H9 (cell line): ENCODE data around the gene ATP7B. TPM values are rescaled to one million over a fixed set of nuclear protein-coding genes. Genes with fewer than 3 reads are reported as not detected.

Experiments
- DNase-seq: peaks from one replicate; pipeline ENCODE4 v3.0.0-alpha.2; 2017
- H2AFZ ChIP-seq: one replicate; pipeline ENCODE4 v1.6.1; 2013; ENCODE audit warnings: mild to moderate bottlenecking, low read length, control low read depth, moderate library complexity
- H2AK5ac ChIP-seq: 2 replicates; pipeline ENCODE4 v1.6.1; 2013; ENCODE audit warnings: low read length, control low read depth, mixed read lengths; ENCODE audit not compliant: insufficient read length
- H2BK120ac ChIP-seq: one replicate; pipeline ENCODE4 v1.6.1; 2013; ENCODE audit warnings: low read depth, mild to moderate bottlenecking, low read length, control low read depth, inconsistent platforms; ENCODE audit not compliant: poor library complexity, severe bottlenecking
- H2BK12ac ChIP-seq: 2 replicates; pipeline ENCODE4 v1.6.1; 2013; ENCODE audit warnings: low read length, control low read depth, mixed read lengths, low read depth; ENCODE audit not compliant: insufficient read length
- H2BK15ac ChIP-seq: 2 replicates; pipeline ENCODE4 v1.6.1; 2013; ENCODE audit warnings: low read depth, low read length, control low read depth
- H2BK20ac ChIP-seq: one replicate; pipeline ENCODE4 v1.6.1; 2013; ENCODE audit warnings: low read depth, mild to moderate bottlenecking, low read length, control low read depth, inconsistent platforms; ENCODE audit not compliant: poor library complexity, severe bottlenecking
- H2BK5ac ChIP-seq: 2 replicates; pipeline ENCODE4 v1.6.1; 2013; ENCODE audit warnings: low read length, control low read depth, mixed read lengths; ENCODE audit not compliant: insufficient read length
- H3K14ac ChIP-seq: 2 replicates; pipeline ENCODE4 v1.6.1; 2013; ENCODE audit warnings: low read length, control low read depth; ENCODE audit not compliant: insufficient read depth
- H3K18ac ChIP-seq: 2 replicates; pipeline ENCODE4 v1.6.1; 2013; ENCODE audit warnings: low read depth, mild to moderate bottlenecking, mixed read lengths, low read length, control low read depth; ENCODE audit not compliant: insufficient read length
- H3K23ac ChIP-seq: 2 replicates; pipeline ENCODE4 v1.6.1; 2013; ENCODE audit warnings: low read length, control low read depth, mixed read lengths, low read depth; ENCODE audit not compliant: insufficient read length
- H3K23me2 ChIP-seq: 2 replicates; pipeline ENCODE4 v1.6.1; 2013; ENCODE audit warnings: low read depth, mild to moderate bottlenecking, mixed read lengths, low read length, control low read depth; ENCODE audit not compliant: insufficient read length, poor library complexity, severe bottlenecking
- H3K27ac ChIP-seq: 2 replicates; pipeline ENCODE4 v1.5.1; 2013; ENCODE audit warnings: low read length, control low read depth, mixed read lengths, low read depth; ENCODE audit not compliant: insufficient read length
- H3K27me3 ChIP-seq: 2 replicates; pipeline ENCODE4 v1.6.1; 2013; ENCODE audit warnings: low read length, control low read depth, inconsistent platforms; ENCODE audit not compliant: insufficient read depth
- H3K4ac ChIP-seq: 2 replicates; pipeline ENCODE4 v1.6.1; 2013; ENCODE audit warnings: low read depth, mild to moderate bottlenecking, control low read depth, inconsistent platforms, low read length, moderate library complexity
- H3K4me1 ChIP-seq: 2 replicates; pipeline ENCODE4 v1.6.1; 2013; ENCODE audit warnings: low read length, control low read depth, inconsistent platforms; ENCODE audit not compliant: insufficient read depth
- H3K4me2 ChIP-seq: 2 replicates; pipeline ENCODE4 v1.6.1; 2013; ENCODE audit warnings: low read length, control low read depth, mixed read lengths; ENCODE audit not compliant: insufficient read length, insufficient read depth
- H3K56ac ChIP-seq: 2 replicates; pipeline ENCODE4 v1.6.1; 2013; ENCODE audit warnings: low read depth, mild to moderate bottlenecking, mixed read lengths, low read length, control low read depth; ENCODE audit not compliant: insufficient read length
- H3K79me1 ChIP-seq: 2 replicates; pipeline ENCODE4 v1.6.1; 2013; ENCODE audit warnings: low read depth, mild to moderate bottlenecking, moderate library complexity, low read length, control low read depth, inconsistent platforms; ENCODE audit not compliant: insufficient read depth, poor library complexity, severe bottlenecking
- H3K79me2 ChIP-seq: 2 replicates; pipeline ENCODE4 v1.6.1; 2013; ENCODE audit warnings: low read length, control low read depth, inconsistent platforms; ENCODE audit not compliant: insufficient read depth
- H3K9ac ChIP-seq: 2 replicates; pipeline ENCODE4 v1.6.1; 2013; ENCODE audit warnings: low read length, control low read depth, mixed read lengths; ENCODE audit not compliant: insufficient read length; ENCODE audit errors: extremely low read depth
- H3K9me3 ChIP-seq: one replicate; pipeline ENCODE4 v1.6.1; 2013; ENCODE audit warnings: low read depth, low read length, inconsistent platforms; ENCODE audit not compliant: control insufficient read depth
- H3T11ph ChIP-seq: one replicate; pipeline ENCODE4 v1.6.1; 2013; ENCODE audit warnings: mild to moderate bottlenecking, low read length, control low read depth, inconsistent platforms
- H4K20me1 ChIP-seq: one replicate; pipeline ENCODE4 v1.6.1; 2013; ENCODE audit not compliant: control insufficient read depth, insufficient read length, insufficient read depth
- H4K5ac ChIP-seq: 2 replicates; pipeline ENCODE4 v1.6.1; 2013; ENCODE audit warnings: low read depth, mild to moderate bottlenecking, mixed read lengths, low read length, control low read depth; ENCODE audit not compliant: insufficient read length
- H4K8ac ChIP-seq: replicated peaks from 2 replicates; pipeline ENCODE4 v1.6.1; 2013; ENCODE audit warnings: low read length, control low read depth, mixed read lengths, low read depth; ENCODE audit not compliant: insufficient read length
- H4K91ac ChIP-seq: 2 replicates; pipeline ENCODE4 v1.6.1; 2013; ENCODE audit warnings: low read depth, mild to moderate bottlenecking, moderate library complexity, mixed read lengths, low read length, control low read depth; ENCODE audit not compliant: insufficient read length
- H3K27ac Mint-ChIP-seq, 3 experiments: 2 replicates in 2 of 3; 3 replicates in 1 of 3; pipeline ENCODE4 v1.8.0; 2020 to 2021; ENCODE audit warnings: mixed read lengths in 3 of 3, mild to moderate bottlenecking in 1 of 3, moderate library complexity in 1 of 3
- H3K27me3 Mint-ChIP-seq: 2 replicates; pipeline ENCODE4 v1.8.0; 2021; ENCODE audit warnings: low read depth, mild to moderate bottlenecking, moderate library complexity, mixed read lengths
- H3K36me3 Mint-ChIP-seq, 3 experiments: 2 replicates in 2 of 3; 3 replicates in 1 of 3; pipeline ENCODE4 v1.8.0; 2020 to 2021; ENCODE audit warnings: low read depth in 3 of 3, mixed read lengths in 3 of 3; ENCODE audit not compliant: insufficient read depth in 1 of 3
- H3K4me1 Mint-ChIP-seq, 2 experiments: 2 replicates each; pipeline ENCODE4 v1.8.0; 2020; ENCODE audit warnings: mixed read lengths in 2 of 2
- H3K4me3 Mint-ChIP-seq, 2 experiments: 2 replicates in 1 of 2; 3 replicates in 1 of 2; pipeline ENCODE4 v1.8.0; 2020 to 2021; ENCODE audit warnings: mild to moderate bottlenecking in 2 of 2, mixed read lengths in 2 of 2, moderate library complexity in 1 of 2
- H3K9me3 Mint-ChIP-seq, 2 experiments: 2 replicates in 1 of 2; 3 replicates in 1 of 2; pipeline ENCODE4 v1.8.0; 2020; ENCODE audit warnings: mild to moderate bottlenecking in 2 of 2, mixed read lengths in 2 of 2, moderate library complexity in 1 of 2
- WGBS: extraction: QIAGEN DNeasy Blood & Tissue Kit; methylation state at CpG from one replicate; pipeline ENCODE4 v1.1.7; 2013; ENCODE audit warnings: missing lambda C conversion rate, low lambda C conversion rate, mixed read lengths; ENCODE audit not compliant: insufficient read length; ENCODE audit errors: extremely low coverage; 5-methylcytosine and 5-hydroxymethylcytosine counted together
- total RNA-seq: library from RNA; stranded (reverse); gene quantifications from 2 replicates; pipeline ENCODE4 v1.2.1, GENCODE V29; 2021
- TF ChIP-seq, protein P1 (sequence below): fragments of 200-600 bp; sonication (generic); conservative IDR thresholded peaks from 3 replicates; pipeline ENCODE4 v1.8.0; 2021; ENCODE audit warnings: antibody characterized with exemption, mild to moderate bottlenecking

Gene ATP7B
- total RNA-seq, 1 experiment from 2014 or later, result 5.8 TPM

DNA sequence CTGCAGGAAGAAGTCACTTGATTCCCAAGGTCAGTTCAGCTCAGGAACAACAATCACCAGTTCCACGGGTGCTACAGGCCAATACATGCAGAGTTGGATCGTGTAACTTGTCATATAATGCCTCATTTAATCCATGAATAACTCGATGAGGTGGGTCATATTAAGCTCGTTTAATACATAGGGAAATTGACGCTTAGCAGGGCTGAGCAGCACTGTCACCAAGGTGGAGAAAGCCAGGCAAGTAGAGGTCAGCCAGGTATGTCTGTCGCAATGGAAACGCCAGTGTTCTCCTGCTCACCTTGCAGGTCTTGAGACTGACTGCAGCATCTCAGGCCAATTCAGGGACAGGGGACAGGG lies 97.1 kb downstream of the ATP7B start:
- Histone ChIP-seq H3K23me2 (no peaks in the 10 kb centered on the region), H2BK12ac (no peak overlapping the region), H2BK20ac (no peak overlapping the region), H4K5ac (no peak overlapping the region), H3K4ac (no peak overlapping the region), H3K56ac (no peak overlapping the region), H2BK5ac (no peak overlapping the region), H3K27me3 (no peaks in the 10 kb centered on the region), H2AFZ (no peak overlapping the region), H3T11ph (no peak overlapping the region), H3K23ac (no peak overlapping the region), H2BK120ac (no peak overlapping the region), H3K14ac (no peak overlapping the region), H3K18ac (no peak overlapping the region), H2BK15ac (no peak overlapping the region), H4K8ac (no peak overlapping the region), H3K4me1 (no peaks in the 10 kb centered on the region), H4K91ac (no peak overlapping the region), H3K9ac (no peak overlapping the region), H3K9me3 (no peaks in the 10 kb centered on the region), H4K20me1 (no peaks in the 10 kb centered on the region), H2AK5ac (no peak overlapping the region), H3K27ac (no peak overlapping the region), H3K4me2 (no peak overlapping the region), H3K79me2 (no peaks in the 10 kb centered on the region), H3K79me1 (no peaks in the 10 kb centered on the region)
- whole genome bisulfite sequencing, result no CpG with 5 or more reads among the region's 7 CpGs
- Mint-ChIP-seq H3K9me3 (no peaks in the 10 kb centered on the region), H3K36me3 (no peaks in the 10 kb centered on the region), H3K27me3 (peaks cover 4% of the 10 kb centered on the region), H3K4me1 (peaks cover 5 to 8% of the 10 kb centered on the region in 2 experiments), H3K4me3 (no peak overlapping the region), H3K27ac (no peak overlapping the region; a peak in 1 of 7 replicates)
- TF ChIP-seq, protein P1, sequence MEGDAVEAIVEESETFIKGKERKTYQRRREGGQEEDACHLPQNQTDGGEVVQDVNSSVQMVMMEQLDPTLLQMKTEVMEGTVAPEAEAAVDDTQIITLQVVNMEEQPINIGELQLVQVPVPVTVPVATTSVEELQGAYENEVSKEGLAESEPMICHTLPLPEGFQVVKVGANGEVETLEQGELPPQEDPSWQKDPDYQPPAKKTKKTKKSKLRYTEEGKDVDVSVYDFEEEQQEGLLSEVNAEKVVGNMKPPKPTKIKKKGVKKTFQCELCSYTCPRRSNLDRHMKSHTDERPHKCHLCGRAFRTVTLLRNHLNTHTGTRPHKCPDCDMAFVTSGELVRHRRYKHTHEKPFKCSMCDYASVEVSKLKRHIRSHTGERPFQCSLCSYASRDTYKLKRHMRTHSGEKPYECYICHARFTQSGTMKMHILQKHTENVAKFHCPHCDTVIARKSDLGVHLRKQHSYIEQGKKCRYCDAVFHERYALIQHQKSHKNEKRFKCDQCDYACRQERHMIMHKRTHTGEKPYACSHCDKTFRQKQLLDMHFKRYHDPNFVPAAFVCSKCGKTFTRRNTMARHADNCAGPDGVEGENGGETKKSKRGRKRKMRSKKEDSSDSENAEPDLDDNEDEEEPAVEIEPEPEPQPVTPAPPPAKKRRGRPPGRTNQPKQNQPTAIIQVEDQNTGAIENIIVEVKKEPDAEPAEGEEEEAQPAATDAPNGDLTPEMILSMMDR, result no peak
- DNase-seq, result no peak
